NOMO-1 treated with dmso at 0.1 percent for 144 hours (cell line): ENCODE data around the gene HOXA4.
A peak's percentile ranks its signal among the peaks of the same experiment; 100 is the strongest.

Experiments used
- DNase-seq: peaks from one replicate; lab custom pipeline; 2025; ENCODE audit not compliant: unreplicated experiment; lab: John Stamatoyannopoulos, UW

Gene HOXA4

GRCh38 chr7:27106901-27107240 is 23.7 kb downstream of the HOXA4 start:
- no peak for DNase-seq

- no peak for DNase-seq
These were observed 24.2 kb downstream of the HOXA4 start for GRCh38 chr7:27106181-27106900.

- DNase-seq: no peak
These were observed 25.1 kb downstream of the HOXA4 start for GRCh38 chr7:27105301-27106031.

GRCh38 chr7:27104341-27105058 is 26.1 kb downstream of the HOXA4 start:
- no peak for DNase-seq

- DNase-seq: no peak
These were observed 26.9 kb downstream of the HOXA4 start for GRCh38 chr7:27103489-27104226.

- DNase-seq: no peak
These were observed 27.7 kb downstream of the HOXA4 start, which contains the start of gene HOXA2 for GRCh38 chr7:27102581-27103442. Gene HOXA2 (minus strand): TSS chr7:27102683. CDS start chr7:27102500, 183 bp downstream.

GRCh38 chr7:27101957-27102580 is 28.5 kb downstream of the HOXA4 start:
- no peak for DNase-seq

GRCh38 chr7:27101171-27101956 is 29.2 kb downstream of the HOXA4 start:
- no peak for DNase-seq

GRCh38 chr7:27100694-27101170 is 29.8 kb downstream of the HOXA4 start:
- DNase-seq: no peak

- no peak for DNase-seq
These were observed 30.8 kb downstream of the HOXA4 start for GRCh38 chr7:27099453-27100370.

- DNase-seq: no peak
These were observed 31.7 kb downstream of the HOXA4 start for GRCh38 chr7:27098578-27099451.

GRCh38 chr7:27097686-27098577 is 32.6 kb downstream of the HOXA4 start:
- DNase-seq: no peak

GRCh38 chr7:27096768-27097514 is 33.6 kb downstream of the HOXA4 start:
- DNase-seq: no peak

GRCh38 chr7:27095897-27096767 is 34.4 kb downstream of the HOXA4 start, which contains the start of gene HOXA1:
Gene HOXA1 (minus strand): TSS chr7:27096000. CDS start chr7:27095912, 88 bp downstream.
- DNase-seq: peak; percentile 93
